GM19395 (cell line): ENCODE data around the gene PHAF1.

Experiments used
- ATAC-seq: cut with Tn5 transposase; IDR thresholded peaks from one replicate; pipeline ENCODE4 v1.9.1; 2021; ENCODE audit warnings: mild to moderate bottlenecking, moderate library complexity; ENCODE audit not compliant: unreplicated experiment

PHAF1 gene

GRCh38 chr16:67146523-67147357 is 37.0 kb downstream of the PHAF1 start:
- no peak for ATAC-seq

- no peak for ATAC-seq
Observed at GRCh38 chr16:67147437-67148140, 37.8 kb downstream of the PHAF1 start.

- no peak for ATAC-seq
Observed at GRCh38 chr16:67148221-67148620, 38.5 kb downstream of the PHAF1 start.

- ATAC-seq: no peak
Observed at GRCh38 chr16:67148656-67149275, 39.0 kb downstream of the PHAF1 start.

- ATAC-seq: no peak
Observed at GRCh38 chr16:67149276-67150046, 39.7 kb downstream of the PHAF1 start.

GRCh38 chr16:67150047-67150832 is 40.5 kb downstream of the PHAF1 start:
- ATAC-seq: peak; percentile 48

- peak; percentile 59 for ATAC-seq
Observed at GRCh38 chr16:67150833-67151396, 41.2 kb downstream of the PHAF1 start, which contains the start of gene B3GNT9. Gene B3GNT9 (minus strand): TSS chr16:67150998. CDS start chr16:67150485, 513 bp downstream.

- ATAC-seq: no peak
Observed at GRCh38 chr16:67151431-67152097, 41.8 kb downstream of the PHAF1 start.

- no peak for ATAC-seq
Observed at GRCh38 chr16:67154578-67155294, 45.0 kb downstream of the PHAF1 start.

GRCh38 chr16:67155295-67156142 is 45.8 kb downstream of the PHAF1 start:
- ATAC-seq: peak; percentile 28

GRCh38 chr16:67156143-67156844 is 46.6 kb downstream of the PHAF1 start:
- no peak for ATAC-seq

GRCh38 chr16:67157106-67157748 is 47.5 kb downstream of the PHAF1 start:
- ATAC-seq: no peak

GRCh38 chr16:67157892-67158635 is 48.3 kb downstream of the PHAF1 start:
- no peak for ATAC-seq

GRCh38 chr16:67158637-67159600 is 49.2 kb downstream of the PHAF1 start:
- peak; percentile 44 for ATAC-seq

- ATAC-seq: no peak
Observed at GRCh38 chr16:67161595-67162058, 51.9 kb downstream of the PHAF1 start.
